ENCODE data around the gene PHC2.
"Not testable (repeated sequence)": the region's sequence is repeated elsewhere in the genome, so short reads cannot be mapped to it uniquely, and the experiment has no call there.

The PHC2 gene

GRCh38 chr1:33295450-33296081 lies 135.3 kb downstream of the PHC2 start:
- peak; percentile 76 for DNase-seq
- in situ Hi-C loops (cut with HindIII; ENCODE audit: low pct_ligation_motif_present, low pct_unique_long_range_greater_than_20kb, low sequenced_read_pairs), result no loop called here

- DNase-seq, result no peak
- in situ Hi-C loops (cut with HindIII; ENCODE audit: low pct_ligation_motif_present, low pct_unique_long_range_greater_than_20kb, low sequenced_read_pairs), result no loop called here
Measured at GRCh38 chr1:33295023-33295422, 135.9 kb downstream of the PHC2 start.

DNA sequence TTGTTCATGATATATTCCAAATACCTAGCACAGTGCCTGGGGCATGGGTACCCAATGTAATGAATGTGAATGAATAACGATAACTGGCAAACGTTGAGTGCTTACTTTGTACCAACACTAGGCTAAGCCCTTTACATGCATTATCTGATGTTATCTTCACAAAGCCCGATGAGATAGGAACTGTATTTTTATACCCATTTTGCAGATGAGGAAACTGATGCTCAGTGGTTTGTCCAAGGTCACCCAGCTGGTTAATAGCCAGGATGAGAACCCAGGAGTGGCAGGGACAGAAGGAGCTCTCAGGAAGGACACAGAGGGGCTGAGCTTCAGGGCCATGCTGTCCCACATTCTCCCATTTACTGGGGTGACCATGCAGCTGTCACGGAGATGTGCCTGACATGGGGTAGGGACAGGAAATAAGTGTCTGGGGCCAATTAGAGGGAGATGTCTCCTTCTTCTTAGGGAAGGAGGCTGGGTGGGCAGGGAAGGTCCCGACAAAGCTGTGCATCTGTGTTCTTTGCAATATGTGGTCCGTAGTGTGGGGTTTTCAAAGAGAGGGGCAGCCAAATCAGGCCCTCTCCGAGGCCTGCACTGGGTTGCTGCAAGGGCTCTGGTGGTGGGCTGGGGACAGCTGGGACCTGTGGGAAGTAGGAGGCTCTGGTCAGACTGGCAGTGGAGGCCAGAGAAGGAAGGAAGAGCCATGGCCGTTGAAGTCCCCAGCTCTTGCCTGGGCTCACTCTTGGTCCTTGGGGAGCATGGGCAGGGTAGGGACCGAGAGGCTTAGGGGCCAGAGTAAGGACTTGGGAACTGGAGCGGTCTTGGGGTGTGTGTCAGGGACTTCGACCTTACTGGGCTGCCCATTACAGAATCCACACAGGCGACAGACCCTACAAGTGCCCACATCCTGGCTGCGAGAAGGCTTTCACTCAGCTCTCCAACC lies 136.6 kb downstream of the PHC2 start:
- no peak for DNase-seq
- in situ Hi-C loops (cut with HindIII; ENCODE audit: low pct_ligation_motif_present, low pct_unique_long_range_greater_than_20kb, low sequenced_read_pairs), result no loop called here

DNA sequence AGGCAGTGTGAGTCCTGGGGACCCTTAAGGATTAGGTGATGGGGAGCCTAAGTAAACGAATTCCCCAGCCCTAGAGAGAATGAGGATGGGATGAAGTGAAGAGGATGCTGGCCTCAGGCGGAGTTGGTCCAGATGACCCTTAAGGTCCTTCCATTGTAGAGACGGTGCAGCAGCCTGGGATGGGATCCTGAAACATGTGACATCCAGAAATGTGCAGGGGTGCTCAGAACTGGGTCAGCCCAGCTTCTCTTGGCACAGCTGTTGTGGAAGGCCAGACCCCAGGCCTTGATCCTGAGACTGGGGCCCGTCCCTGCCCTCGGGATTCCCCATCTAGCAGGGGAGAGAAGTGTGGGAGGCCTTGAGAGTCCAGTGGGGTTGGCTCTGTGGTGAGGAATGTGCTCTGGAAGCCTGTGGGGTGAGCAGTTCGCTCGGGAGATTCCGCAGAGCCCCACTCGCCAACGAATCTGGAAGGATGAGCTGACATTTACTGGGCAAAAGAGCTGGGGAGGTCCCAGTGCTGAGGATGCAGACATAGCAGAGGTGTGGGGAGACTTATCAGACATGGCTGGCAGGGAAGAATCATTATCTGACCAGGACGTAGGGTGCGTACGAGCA lies 138.1 kb downstream of the PHC2 start:
- in situ Hi-C loops (cut with HindIII; ENCODE audit: low pct_ligation_motif_present, low pct_unique_long_range_greater_than_20kb, low sequenced_read_pairs), result no loop called here
- DNase-seq, result no peak

DNA sequence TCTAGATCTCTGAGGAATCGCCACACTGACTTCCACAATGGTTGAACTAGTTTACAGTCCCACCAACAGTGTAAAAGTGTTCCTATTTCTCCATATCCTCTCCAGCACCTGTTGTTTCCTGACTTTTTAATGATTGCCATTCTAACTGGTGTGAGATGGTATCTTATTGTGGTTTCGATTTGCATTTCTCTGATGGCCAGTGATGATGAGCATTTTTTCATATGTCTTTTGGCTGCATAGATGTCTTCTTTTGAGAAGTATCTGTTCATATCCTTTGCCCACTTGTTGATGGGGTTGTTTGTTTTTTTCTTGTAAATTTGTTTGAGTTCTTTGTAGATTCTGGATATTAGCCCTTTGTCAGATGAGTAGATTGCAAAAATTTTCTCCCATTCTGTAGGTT lies 140.3 kb downstream of the PHC2 start:
- in situ Hi-C loops (cut with HindIII; ENCODE audit: low pct_ligation_motif_present, low pct_unique_long_range_greater_than_20kb, low sequenced_read_pairs), result not testable (repeated sequence)

GRCh38 chr1:33289858-33290154 lies 141.1 kb downstream of the PHC2 start:
- DNase-seq, result no peak
- in situ Hi-C loops (cut with HindIII; ENCODE audit: low pct_ligation_motif_present, low pct_unique_long_range_greater_than_20kb, low sequenced_read_pairs), result no loop called here

More for the DNA sequence above, 140.3 kb downstream of the PHC2 start:
- not testable (repeated sequence) for DNase-seq

DNA sequence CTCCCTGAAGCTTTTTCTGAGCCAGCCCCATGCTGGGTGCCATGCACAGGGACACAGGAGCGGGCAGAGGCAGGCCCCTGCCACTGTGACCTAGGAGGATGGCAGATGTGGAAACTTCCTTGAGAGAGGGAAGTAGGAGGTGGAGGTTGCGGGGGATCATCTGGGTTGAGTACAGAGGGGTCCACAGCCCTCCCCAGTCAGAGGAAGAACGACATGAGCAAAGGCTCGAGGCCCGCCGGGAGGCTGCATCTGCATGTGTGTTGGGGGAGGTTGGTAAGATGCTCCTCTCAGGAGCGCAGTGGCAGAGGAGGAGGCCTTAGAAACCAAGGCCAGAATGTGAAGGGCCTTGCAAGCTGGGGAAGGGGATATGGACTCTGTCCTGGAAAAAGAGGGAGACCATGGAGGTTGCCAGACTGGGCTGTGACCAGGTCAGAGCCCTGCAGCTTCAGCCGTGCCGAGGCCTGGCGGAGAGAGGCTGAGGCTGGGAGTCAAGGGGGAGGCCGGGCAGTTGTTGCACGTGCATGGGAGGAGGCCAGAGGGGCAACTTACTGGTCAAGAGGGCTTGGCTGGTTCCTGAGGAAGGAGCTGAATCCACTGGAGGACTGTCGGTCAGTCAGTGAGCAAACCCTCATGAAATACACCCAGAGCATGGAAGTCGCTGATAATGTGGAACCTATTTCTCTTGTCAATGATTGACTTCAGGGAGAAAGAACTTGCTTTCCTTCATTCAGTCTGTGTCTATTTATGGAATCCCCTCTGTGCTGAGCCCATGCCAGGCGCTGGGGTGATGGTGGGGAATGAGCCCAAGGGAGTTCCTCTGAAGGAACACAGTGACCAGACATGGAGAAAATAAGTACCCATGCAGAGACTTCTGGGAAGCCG lies 141.7 kb downstream of the PHC2 start:
- DNase-seq, result no peak
- in situ Hi-C loops (cut with HindIII; ENCODE audit: low pct_ligation_motif_present, low pct_unique_long_range_greater_than_20kb, low sequenced_read_pairs), result no loop called here

DNA sequence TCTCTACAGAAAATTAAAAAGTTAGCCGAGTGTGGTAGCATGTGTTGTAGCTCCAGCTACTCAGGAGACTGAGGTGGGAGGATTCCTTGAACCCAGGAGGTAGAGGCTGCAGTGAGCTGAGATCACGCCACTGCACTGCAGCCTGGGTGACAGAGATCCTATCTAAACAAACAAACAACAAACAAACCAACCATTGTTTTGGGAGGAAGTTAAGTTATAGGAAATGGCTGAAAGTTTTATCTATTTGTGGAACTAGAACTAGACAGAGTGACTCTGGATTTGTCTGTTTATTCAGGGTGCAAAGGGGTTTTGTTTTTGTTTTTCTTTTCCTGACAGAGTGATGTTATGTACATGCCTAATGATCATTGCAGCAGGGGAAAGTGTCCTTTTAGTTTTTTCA lies 143.6 kb downstream of the PHC2 start:
- no peak for DNase-seq
- in situ Hi-C loops (cut with HindIII; ENCODE audit: low pct_ligation_motif_present, low pct_unique_long_range_greater_than_20kb, low sequenced_read_pairs), result no loop called here

DNA sequence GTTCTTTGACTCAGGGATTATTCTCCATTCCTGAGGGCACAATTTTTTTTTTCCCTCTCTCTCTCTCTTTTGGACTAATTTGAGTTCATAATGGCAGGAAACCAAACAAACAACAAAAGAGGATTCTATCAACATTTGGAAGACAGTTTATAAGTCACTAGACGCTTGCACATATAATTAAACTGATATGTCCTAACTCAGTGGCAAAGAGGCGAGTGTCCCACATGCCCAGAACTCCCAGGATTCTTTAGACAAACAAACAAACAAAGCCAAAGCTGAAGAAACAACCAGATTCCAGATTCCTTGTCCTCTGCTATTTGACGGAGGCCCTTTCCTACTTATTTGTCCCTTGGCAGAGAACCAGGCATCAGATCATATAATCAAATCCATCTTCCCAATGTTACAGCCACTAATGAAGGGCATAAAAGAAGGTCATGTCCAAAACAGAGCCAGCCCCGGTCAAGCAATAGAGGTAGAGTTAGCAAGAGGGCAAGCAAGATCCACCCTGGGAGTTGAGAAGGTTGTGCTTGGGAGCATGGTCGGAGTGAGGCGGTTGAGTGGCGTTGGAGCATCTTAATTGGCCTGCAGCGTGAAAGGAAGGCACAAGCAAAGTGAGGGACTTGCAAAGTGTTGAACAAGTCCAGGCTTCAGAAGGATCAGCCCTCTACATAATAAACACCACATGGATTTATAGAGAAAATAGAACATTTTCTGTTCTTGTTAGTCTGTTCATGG lies 144.3 kb downstream of the PHC2 start:
- DNase-seq, result no peak

DNA sequence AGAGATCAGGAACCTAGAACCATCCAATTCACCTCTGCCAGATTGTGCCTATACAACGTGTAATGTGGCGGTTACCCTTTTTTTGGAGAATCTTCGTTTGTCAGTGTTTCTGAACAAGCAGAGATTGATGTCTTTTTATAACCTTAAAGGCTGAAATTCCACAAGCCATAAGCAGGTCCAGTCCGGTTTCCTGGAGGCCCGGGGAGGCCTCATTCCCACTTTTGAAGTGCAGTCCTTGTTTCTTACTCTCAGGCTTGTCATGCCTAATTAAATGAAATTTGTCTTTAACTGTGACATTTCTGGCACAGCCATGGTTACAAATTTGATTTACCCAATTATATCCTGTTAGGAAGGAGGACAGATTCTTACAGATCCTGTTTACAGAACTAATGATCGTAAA lies 146.8 kb downstream of the PHC2 start:
- in situ Hi-C loops (cut with HindIII; ENCODE audit: low pct_ligation_motif_present, low pct_unique_long_range_greater_than_20kb, low sequenced_read_pairs), result no loop called here
- no peak for DNase-seq

More for the DNA sequence above, 144.3 kb downstream of the PHC2 start:
- in situ Hi-C loops (cut with HindIII; ENCODE audit: low pct_ligation_motif_present, low pct_unique_long_range_greater_than_20kb, low sequenced_read_pairs), result no loop called here

- DNase-seq, result no peak
- in situ Hi-C loops (cut with HindIII; ENCODE audit: low pct_ligation_motif_present, low pct_unique_long_range_greater_than_20kb, low sequenced_read_pairs), result no loop called here
Measured at GRCh38 chr1:33282791-33283190, 148.1 kb downstream of the PHC2 start.

DNA sequence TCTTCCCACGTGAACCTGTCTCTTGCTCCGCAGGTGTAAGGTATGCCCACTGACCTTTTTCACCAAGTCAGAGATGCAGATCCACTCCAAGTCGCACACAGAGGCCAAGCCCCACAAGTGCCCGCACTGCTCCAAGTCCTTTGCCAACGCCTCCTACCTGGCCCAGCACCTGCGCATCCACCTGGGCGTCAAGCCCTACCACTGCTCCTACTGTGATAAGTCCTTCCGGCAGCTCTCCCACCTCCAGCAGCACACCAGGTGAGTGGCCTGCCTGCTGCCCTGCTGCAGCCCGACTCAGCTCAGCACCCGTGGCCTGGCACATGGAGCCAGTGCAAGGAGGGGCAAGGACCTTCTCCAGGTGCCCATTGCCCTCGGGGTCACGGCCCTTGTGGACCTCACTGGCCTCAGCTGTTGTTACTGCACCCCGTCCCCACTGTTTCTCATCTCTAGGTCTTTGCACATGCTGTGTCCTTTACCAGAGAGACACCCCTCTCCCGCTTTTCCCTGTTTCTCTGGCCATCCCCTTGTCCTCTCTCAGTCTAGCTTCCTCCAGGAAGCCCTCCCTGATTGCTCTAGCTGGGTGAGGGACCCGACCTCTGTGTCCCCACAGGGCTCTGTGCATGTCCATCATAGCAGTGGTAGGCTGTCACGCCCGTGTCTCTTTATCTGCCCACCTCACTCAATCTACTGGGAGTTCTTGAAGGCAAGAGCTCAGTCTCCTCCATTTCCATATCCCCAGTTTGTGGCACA lies 149.2 kb downstream of the PHC2 start:
- in situ Hi-C loops (cut with HindIII; ENCODE audit: low pct_ligation_motif_present, low pct_unique_long_range_greater_than_20kb, low sequenced_read_pairs), result no loop called here
- no peak for DNase-seq

- in situ Hi-C loops (cut with HindIII; ENCODE audit: low pct_ligation_motif_present, low pct_unique_long_range_greater_than_20kb, low sequenced_read_pairs), result no loop called here
- DNase-seq, result no peak
Measured at GRCh38 chr1:33280091-33280661, 150.7 kb downstream of the PHC2 start.

GRCh38 chr1:33277488-33278084 lies 153.3 kb downstream of the PHC2 start:
- DNase-seq, result no peak
- in situ Hi-C loops (cut with HindIII; ENCODE audit: low pct_ligation_motif_present, low pct_unique_long_range_greater_than_20kb, low sequenced_read_pairs), result no loop called here

DNA sequence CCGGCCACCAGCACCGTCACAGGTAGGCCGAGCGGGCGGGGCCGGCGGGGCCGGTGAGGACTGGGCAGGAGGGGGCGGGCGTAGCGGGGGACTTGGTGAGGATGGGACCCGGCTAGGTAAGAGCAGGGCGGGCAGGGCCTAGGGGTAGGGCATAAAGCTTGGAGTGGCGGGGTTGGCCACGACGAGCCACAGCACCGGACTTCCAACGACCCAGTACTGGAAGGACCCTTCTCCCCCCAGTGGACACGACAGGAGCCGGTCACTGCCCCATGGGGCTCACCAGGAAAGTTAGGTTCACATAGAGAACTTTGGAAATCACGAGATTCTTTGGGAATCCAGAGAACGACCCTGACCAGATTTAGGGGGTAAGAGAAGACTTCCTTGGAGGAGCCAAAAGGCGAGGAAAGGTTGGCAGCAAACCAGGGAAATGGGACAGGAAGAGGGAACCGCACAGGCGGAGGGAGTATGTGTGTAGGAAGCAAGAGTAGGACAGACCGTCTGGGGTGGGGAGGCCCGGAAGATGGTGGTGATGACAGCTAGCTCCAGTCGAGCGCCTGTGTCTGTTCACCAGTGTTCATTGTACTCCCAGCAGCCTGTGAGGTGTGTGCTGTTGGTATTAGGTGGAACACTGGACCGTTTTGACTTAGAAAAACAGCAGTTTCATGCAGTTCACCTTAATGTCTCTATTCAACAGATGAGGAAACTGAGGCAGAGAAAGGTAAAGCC lies 154.2 kb downstream of the PHC2 start:
- in situ Hi-C loops (cut with HindIII; ENCODE audit: low pct_ligation_motif_present, low pct_unique_long_range_greater_than_20kb, low sequenced_read_pairs), result no loop called here
- no peak for DNase-seq
